HL-60 (cell line): Measurements from ENCODE around the gene SENP5.

Experiments used
- CTCF ChIP-seq: IDR thresholded peaks from one replicate; pipeline ENCODE4 v1.5.1; 2011; ENCODE audit warnings: low read length, control low read depth, inconsistent platforms; ENCODE audit not compliant: insufficient read depth
- GABPA ChIP-seq: IDR thresholded peaks from 2 replicates; pipeline ENCODE4 v1.6.1; 2012; ENCODE audit warnings: low read depth
- POLR2AphosphoS5 ChIP-seq: IDR thresholded peaks from 2 replicates; pipeline ENCODE4 v1.6.1; 2012; ENCODE audit warnings: low read depth
- REST ChIP-seq: IDR thresholded peaks from 2 replicates; pipeline ENCODE4 v1.6.1; 2012; ENCODE audit warnings: low read depth; ENCODE audit not compliant: insufficient replicate concordance
- SPI1 ChIP-seq: IDR thresholded peaks from 2 replicates; pipeline ENCODE4 v1.6.1; 2012; ENCODE audit warnings: low read depth, mild to moderate bottlenecking, borderline replicate concordance

GRCh38 chr3:196916221-196916620 is 48.5 kb downstream of the SENP5 start:
- TF ChIP-seq CTCF (no peak), POLR2AphosphoS5 (no peak), GABPA (no peak), REST (no peak), SPI1 (no peak)
